OCI-LY7 (cell line): ENCODE data around the gene TYW1. TPM values are rescaled to one million over a fixed set of nuclear protein-coding genes. Genes with fewer than 3 reads are reported as not detected.
"Not testable (repeated sequence)": the region's sequence is repeated elsewhere in the genome, so short reads cannot be mapped to it uniquely, and the experiment has no call there.

Experiments used
- BruUV-seq: library from RNA; stranded (reverse); fragments of 400-500 nt; replicated peaks from 2 replicates; lab custom pipeline; 2021; lab: Mats Ljungman, UMichigan
- CTCF ChIA-PET: fragments of 300-600 bp; sonication (Branson Sonifier 250); formaldehyde crosslinking; loops from one replicate; lab custom pipeline; 2022; ENCODE audit warnings: antibody characterized with exemption; ENCODE audit not compliant: unreplicated experiment; lab: Charles Lee
- POLR2A ChIA-PET: fragments of 300-600 bp; sonication (Branson Sonifier 250); formaldehyde crosslinking; loops from one replicate; lab custom pipeline; 2022; ENCODE audit warnings: antibody characterized with exemption; lab: Charles Lee
- DNase-seq: peaks from one replicate; pipeline ENCODE4 v3.0.0-alpha.2; 2015; ENCODE audit warnings: low spot score
- H2AFZ ChIP-seq: fragments of 200-600 bp; sonication (generic), shearing (Covaris generic); 2 replicates; pipeline ENCODE4 v1.6.1; 2014; ENCODE audit warnings: mild to moderate bottlenecking, antibody characterized with exemption, low read length, moderate library complexity
- H3K27ac ChIP-seq: fragments of 200-600 bp; sonication (generic); 2 replicates; pipeline ENCODE4 v1.5.1; 2014; ENCODE audit warnings: mixed run types, low read depth, mild to moderate bottlenecking, moderate library complexity, low read length, inconsistent platforms; ENCODE audit not compliant: poor library complexity, severe bottlenecking
- H3K36me3 ChIP-seq: fragments of 200-600 bp; sonication (generic); 2 replicates; pipeline ENCODE4 v1.6.1; 2014; ENCODE audit warnings: mild to moderate bottlenecking, antibody characterized with exemption, low read length, moderate library complexity, mixed read lengths; ENCODE audit not compliant: insufficient read depth
- H3K4me1 ChIP-seq: fragments of 200-600 bp; sonication (generic); 2 replicates; pipeline ENCODE4 v1.5.1; 2014; ENCODE audit warnings: mild to moderate bottlenecking, low read length; ENCODE audit not compliant: insufficient read depth, poor library complexity, severe bottlenecking
- H3K4me2 ChIP-seq: fragments of 200-600 bp; sonication (generic); 2 replicates; pipeline ENCODE4 v1.6.1; 2014; ENCODE audit warnings: mild to moderate bottlenecking, low read length
- H3K4me3 ChIP-seq: fragments of 200-600 bp; sonication (generic); 2 replicates; pipeline ENCODE4 v1.5.1; 2014; ENCODE audit warnings: mild to moderate bottlenecking, low read depth, low read length; ENCODE audit not compliant: poor library complexity, severe bottlenecking
- H3K79me2 ChIP-seq: fragments of 200-600 bp; sonication (generic); 2 replicates; pipeline ENCODE4 v1.6.1; 2016; ENCODE audit warnings: low read depth, mild to moderate bottlenecking, low read length, moderate library complexity, mixed read lengths; ENCODE audit not compliant: insufficient read depth
- H3K9me2 ChIP-seq: fragments of 200-600 bp; sonication (generic); 2 replicates; pipeline ENCODE4 v1.6.1; 2016; ENCODE audit warnings: mild to moderate bottlenecking, low read length, mixed read lengths; ENCODE audit not compliant: insufficient read depth
- H3K9me3 ChIP-seq: fragments of 200-600 bp; sonication (generic); 2 replicates; pipeline ENCODE4 v1.6.1; 2014; ENCODE audit warnings: mild to moderate bottlenecking, mixed run types, low read length, mixed read lengths
- H4K20me1 ChIP-seq: fragments of 200-600 bp; sonication (generic); 2 replicates; pipeline ENCODE4 v1.6.1; 2014; ENCODE audit warnings: mild to moderate bottlenecking, antibody characterized with exemption, low read length, moderate library complexity, mixed read lengths; ENCODE audit not compliant: insufficient read depth
- EZH2phosphoT487 ChIP-seq: fragments of 200-600 bp; sonication (generic); IDR thresholded peaks from 2 replicates; pipeline ENCODE4 v1.6.1; 2018; ENCODE audit warnings: low read depth, borderline replicate concordance, mild to moderate bottlenecking, mixed run types, antibody characterized with exemption, low read length, moderate library complexity, mixed read lengths
- intact Hi-C: fragments of 100-400 bp; cut with micrococcal nuclease; formaldehyde crosslinking; loops from one replicate; pipeline ENCODE4 v1.10.0; 2022; ENCODE audit not compliant: unreplicated experiment
- total RNA-seq, 2 experiments: library from RNA; depleted of rRNA in 1 of 2; stranded (reverse); fragments of >200 nt in 1 of 2; shearing (Covaris generic) in 1 of 2; gene quantifications; 2 replicates each; pipeline ENCODE4 v1.2.3, GENCODE V29; 2014 to 2022
- TF ChIP-seq, protein P1 (sequence below): fragments of 200-600 bp; sonication (generic); conservative IDR thresholded peaks from 2 replicates; pipeline ENCODE4 v1.5.1; 2014; ENCODE audit warnings: mild to moderate bottlenecking, antibody characterized with exemption, low read length, moderate library complexity, mixed read lengths

Gene TYW1
- total RNA-seq, 2 experiments from 2014 or later: 17.3 to 22.3 TPM

DNA sequence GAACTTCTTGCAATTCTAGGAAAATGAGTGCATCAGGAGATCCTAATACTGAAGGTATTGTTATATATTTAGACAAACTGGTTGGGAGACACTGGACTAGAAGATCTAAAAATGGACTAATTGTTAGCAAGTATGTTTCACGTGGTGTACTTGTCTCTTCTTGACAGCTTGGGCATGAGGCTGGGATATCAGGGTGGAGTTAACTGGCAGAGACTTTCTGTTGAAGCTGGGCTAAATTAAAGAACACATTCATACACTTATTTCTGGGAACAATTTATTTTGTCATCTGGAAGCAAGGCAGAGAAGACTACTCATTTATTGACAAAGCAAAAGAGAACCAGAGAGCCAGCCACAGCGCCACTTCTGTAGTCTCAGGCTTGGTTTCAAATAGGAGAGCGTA is 25.9 kb downstream of the TYW1 start:
- Histone ChIP-seq H3K4me3 (no peak overlapping the region), H3K27ac (no peak overlapping the region), H3K4me2 (no peak overlapping the region), H3K9me3 (no peaks in the 10 kb centered on the region), H4K20me1 (no peaks in the 10 kb centered on the region), H3K79me2 (no peaks in the 10 kb centered on the region), H3K4me1 (no peaks in the 10 kb centered on the region), H3K9me2 (no peaks in the 10 kb centered on the region), H2AFZ (no peak overlapping the region), H3K36me3 (peaks cover 58% of the 10 kb centered on the region)
- BruUV-seq: no TSS peak
- CTCF ChIA-PET: no interaction called here
- TF ChIP-seq, protein P1, sequence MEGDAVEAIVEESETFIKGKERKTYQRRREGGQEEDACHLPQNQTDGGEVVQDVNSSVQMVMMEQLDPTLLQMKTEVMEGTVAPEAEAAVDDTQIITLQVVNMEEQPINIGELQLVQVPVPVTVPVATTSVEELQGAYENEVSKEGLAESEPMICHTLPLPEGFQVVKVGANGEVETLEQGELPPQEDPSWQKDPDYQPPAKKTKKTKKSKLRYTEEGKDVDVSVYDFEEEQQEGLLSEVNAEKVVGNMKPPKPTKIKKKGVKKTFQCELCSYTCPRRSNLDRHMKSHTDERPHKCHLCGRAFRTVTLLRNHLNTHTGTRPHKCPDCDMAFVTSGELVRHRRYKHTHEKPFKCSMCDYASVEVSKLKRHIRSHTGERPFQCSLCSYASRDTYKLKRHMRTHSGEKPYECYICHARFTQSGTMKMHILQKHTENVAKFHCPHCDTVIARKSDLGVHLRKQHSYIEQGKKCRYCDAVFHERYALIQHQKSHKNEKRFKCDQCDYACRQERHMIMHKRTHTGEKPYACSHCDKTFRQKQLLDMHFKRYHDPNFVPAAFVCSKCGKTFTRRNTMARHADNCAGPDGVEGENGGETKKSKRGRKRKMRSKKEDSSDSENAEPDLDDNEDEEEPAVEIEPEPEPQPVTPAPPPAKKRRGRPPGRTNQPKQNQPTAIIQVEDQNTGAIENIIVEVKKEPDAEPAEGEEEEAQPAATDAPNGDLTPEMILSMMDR: no peak
- no peak for TF ChIP-seq EZH2phosphoT487
- POLR2A ChIA-PET: interaction anchor here (0.9 kb wide), 1 partner anchor 182 kb away, joined by 3 read pairs; no protein-coding TSS in a partner anchor
- DNase-seq: no peak
- intact Hi-C loops: no loop called here

DNA sequence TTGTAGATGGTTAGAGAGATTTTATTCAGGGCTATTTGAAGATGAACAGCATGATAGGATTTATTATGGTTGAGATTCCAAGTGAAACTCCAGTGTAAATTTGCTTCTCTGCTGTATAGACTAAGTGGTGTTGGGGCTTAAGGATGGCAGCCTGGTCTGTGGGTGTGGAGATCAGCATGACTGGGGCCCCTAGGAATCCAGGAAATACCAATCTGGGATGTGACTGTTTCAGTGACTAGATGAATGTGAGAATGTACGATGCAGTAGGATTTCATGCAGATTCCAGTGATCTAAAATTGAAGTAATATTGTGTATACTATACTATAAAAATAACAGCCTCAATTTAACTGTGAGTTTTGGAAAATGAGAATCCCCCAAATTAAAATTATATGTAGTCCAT is 28.8 kb downstream of the TYW1 start:
- H3K4me1 ChIP-seq, CTCF ChIA-PET, H3K4me3 ChIP-seq, H3K79me2 ChIP-seq, H4K20me1 ChIP-seq, H3K4me2 ChIP-seq, H2AFZ ChIP-seq, DNase-seq, H3K9me3 ChIP-seq, H3K9me2 ChIP-seq, H3K27ac ChIP-seq, intact Hi-C loops: not testable (repeated sequence)
- BruUV-seq: TSS peak; percentile 30
- POLR2A ChIA-PET: interaction anchor here (0.9 kb wide), 1 partner anchor 18 kb away, joined by 4 read pairs; no protein-coding TSS in a partner anchor
- peaks cover 43% of the 10 kb centered on the region for H3K36me3 ChIP-seq

GRCh38 chr7:67031685-67032084 is 35.1 kb downstream of the TYW1 start:
- H2AFZ ChIP-seq, H3K4me1 ChIP-seq, H3K4me3 ChIP-seq, H3K9me3 ChIP-seq, H3K9me2 ChIP-seq, H3K79me2 ChIP-seq, CTCF ChIA-PET, H3K4me2 ChIP-seq, POLR2A ChIA-PET, H3K27ac ChIP-seq, intact Hi-C loops, H4K20me1 ChIP-seq, DNase-seq: not testable (repeated sequence)
- BruUV-seq: TSS peak; percentile 45
- peaks cover 48% of the 10 kb centered on the region for H3K36me3 ChIP-seq

DNA sequence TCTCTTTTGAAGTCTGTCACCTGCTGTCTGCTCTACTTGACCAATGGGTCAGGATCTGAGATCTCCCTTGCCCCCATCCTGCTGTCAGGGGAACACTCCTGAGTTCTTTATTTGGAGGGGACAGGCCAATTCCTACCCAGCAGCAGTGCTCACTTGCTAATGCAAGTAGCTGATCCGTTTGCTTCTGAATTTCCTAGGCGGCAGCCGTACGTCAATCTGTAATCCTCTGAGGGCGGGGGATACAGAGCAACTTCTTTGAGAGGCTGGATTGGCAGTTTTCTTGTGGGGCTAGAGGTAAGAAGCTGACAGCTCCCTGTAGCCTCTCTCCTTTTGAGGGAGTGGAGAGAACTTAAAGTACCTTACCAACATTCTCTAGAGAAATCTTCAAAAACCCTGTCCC is 36.6 kb downstream of the TYW1 start:
- ChIA-PET CTCF (no interaction called here), POLR2A (no interaction called here)
- Histone ChIP-seq H3K9me3 (no peaks in the 10 kb centered on the region), H2AFZ (no peak overlapping the region), H3K36me3 (peaks cover 42% of the 10 kb centered on the region), H3K4me1 (no peaks in the 10 kb centered on the region), H3K4me3 (no peak overlapping the region), H3K4me2 (no peak overlapping the region), H3K9me2 (no peaks in the 10 kb centered on the region), H3K79me2 (no peaks in the 10 kb centered on the region), H3K27ac (no peak overlapping the region), H4K20me1 (no peaks in the 10 kb centered on the region)
- intact Hi-C loops: no loop called here
- no peak for DNase-seq
- no TSS peak for BruUV-seq
- TF ChIP-seq, protein P1: no peak
- TF ChIP-seq EZH2phosphoT487: no peak

DNA sequence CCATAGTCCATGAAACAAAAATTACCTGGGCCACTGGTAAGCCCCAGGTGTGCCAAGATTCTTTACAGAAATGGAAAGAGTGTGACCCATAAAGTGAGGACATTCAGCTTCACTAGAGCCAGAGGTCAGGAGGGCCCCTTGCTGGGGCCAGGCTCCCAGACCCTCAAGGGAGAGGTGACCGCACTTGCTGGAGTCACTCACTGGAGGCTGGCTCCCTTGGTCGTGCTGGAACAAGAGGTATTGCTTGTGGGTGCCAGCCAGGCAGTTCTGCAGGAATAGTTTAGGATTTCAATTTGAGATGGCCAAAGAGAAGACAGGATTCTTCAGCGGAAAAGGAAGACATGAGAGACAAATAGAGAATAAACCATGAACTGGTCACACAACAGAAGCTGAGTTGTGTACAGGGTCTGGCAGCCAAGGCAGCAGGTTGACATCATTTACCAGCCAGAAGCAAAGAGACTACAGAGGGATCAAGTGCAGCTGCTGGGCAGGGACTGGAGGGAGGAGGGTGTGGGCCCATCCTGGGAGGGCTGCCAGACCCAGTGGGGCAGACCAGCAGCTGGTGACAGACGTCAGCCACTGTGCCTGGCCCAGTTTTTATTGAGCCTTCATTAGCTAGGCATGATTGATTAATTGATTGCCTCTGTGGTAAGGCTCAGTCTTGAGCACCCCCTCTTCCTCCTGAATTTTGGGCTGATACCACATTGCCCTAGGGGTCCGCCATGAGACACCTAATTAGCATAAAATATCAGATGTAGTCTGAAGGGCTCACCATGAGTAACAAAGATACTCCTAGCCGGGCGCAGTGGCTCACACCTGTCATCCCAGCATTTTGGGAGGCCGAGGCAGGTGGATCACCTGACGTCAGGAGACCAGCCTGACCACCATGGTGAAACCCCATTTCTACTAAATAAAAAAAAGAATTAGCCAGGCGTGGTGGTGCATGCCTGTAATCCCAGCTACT is 40.1 kb downstream of the TYW1 start:
- H3K79me2 ChIP-seq, BruUV-seq, H3K27ac ChIP-seq, H4K20me1 ChIP-seq, CTCF ChIA-PET, H3K9me3 ChIP-seq, H3K4me1 ChIP-seq, intact Hi-C loops, H3K4me2 ChIP-seq, H2AFZ ChIP-seq, POLR2A ChIA-PET, DNase-seq, H3K9me2 ChIP-seq, H3K4me3 ChIP-seq: not testable (repeated sequence)
- peaks cover 32% of the 10 kb centered on the region for H3K36me3 ChIP-seq
